WTC11 (cell line): Measurements from ENCODE around the gene MTA1.

Experiments
- CTCF ChIP-seq: fragments of 200-600 bp; IDR thresholded peaks from 2 replicates; pipeline ENCODE4 v1.8.0; 2022; ENCODE audit warnings: antibody characterized with exemption
- NR3C1 ChIP-seq: sonication (generic); formaldehyde crosslinking; conservative IDR thresholded peaks from 2 replicates; pipeline ENCODE4 v1.8.1; 2023; ENCODE audit warnings: low read depth, mild to moderate bottlenecking, missing genetic modification reagents
- PRDM15 ChIP-seq: sonication (generic); formaldehyde crosslinking; IDR thresholded peaks from 2 replicates; pipeline ENCODE4 v1.8.0; 2022; ENCODE audit warnings: missing genetic modification reagents
- TEAD4 ChIP-seq: sonication (generic); formaldehyde crosslinking; IDR thresholded peaks from 2 replicates; pipeline ENCODE4 v1.8.0; 2022; ENCODE audit warnings: mild to moderate bottlenecking, missing genetic modification reagents
- ZSCAN18 ChIP-seq: fragments of 250-450 bp; sonication (Bioruptor Pico); IDR thresholded peaks from 2 replicates; pipeline ENCODE4 v2.1.2; 2022; ENCODE audit warnings: mild to moderate bottlenecking, moderate library complexity

- TF ChIP-seq CTCF: no peak
- no peak for TF ChIP-seq ZSCAN18
- no peak for TF ChIP-seq PRDM15 (CRISPR knock-in tag)
- no peak for TF ChIP-seq NR3C1 (CRISPR knock-in tag)
- TF ChIP-seq TEAD4: no peak
These were observed 89.0 kb downstream of the MTA1 start for GRCh38 chr14:105508601-105509000.
